ENCODE data around the gene GOLGA1.
"Not testable (repeated sequence)": the region's sequence is repeated elsewhere in the genome, so short reads cannot be mapped to it uniquely, and the experiment has no call there.

GOLGA1 gene

GRCh38 chr9:124940894-124941678, at the start of gene GOLGA1:
TSS of gene GOLGA1 (minus strand) at chr9:124941083. CDS start at chr9:124938711, 2,372 bp downstream.
- peak; percentile 96 for DNase-seq

GRCh38 chr9:124983698-124984097, 42.8 kb upstream of the GOLGA1 start:
- DNase-seq, result no peak

GRCh38 chr9:124980431-124980830, 39.5 kb upstream of the GOLGA1 start:
- DNase-seq, result no peak

GRCh38 chr9:124975131-124975530, 34.2 kb upstream of the GOLGA1 start:
- no peak for DNase-seq

GRCh38 chr9:124973807-124974206, 32.9 kb upstream of the GOLGA1 start:
- peak; percentile 93 for DNase-seq

- DNase-seq, result no peak
Measured at GRCh38 chr9:124972241-124972770, 31.4 kb upstream of the GOLGA1 start.

GRCh38 chr9:124969401-124969800, 28.5 kb upstream of the GOLGA1 start:
- DNase-seq, result peak; percentile 27

GRCh38 chr9:124968238-124968637, 27.4 kb upstream of the GOLGA1 start:
- no peak for DNase-seq

- peak; percentile 67 for DNase-seq
Measured at GRCh38 chr9:124965775-124966568, 25.1 kb upstream of the GOLGA1 start.

GRCh38 chr9:124964604-124965003, 23.7 kb upstream of the GOLGA1 start:
- DNase-seq, result peak; percentile 75

GRCh38 chr9:124964056-124964455, 23.2 kb upstream of the GOLGA1 start:
- DNase-seq, result no peak

- DNase-seq, result no peak
Measured at GRCh38 chr9:124960409-124960752, 19.5 kb upstream of the GOLGA1 start.

GRCh38 chr9:124959671-124960408, 19.0 kb upstream of the GOLGA1 start:
- DNase-seq, result not testable (repeated sequence)

GRCh38 chr9:124954255-124954654, 13.4 kb upstream of the GOLGA1 start:
- DNase-seq, result no peak

GRCh38 chr9:124950050-124950718, 9.3 kb upstream of the GOLGA1 start:
- no peak for DNase-seq

- DNase-seq, result no peak
Measured at GRCh38 chr9:124949387-124949786, 8.5 kb upstream of the GOLGA1 start.

- DNase-seq, result no peak
Measured at GRCh38 chr9:124947727-124948391, 7.0 kb upstream of the GOLGA1 start.

GRCh38 chr9:124946167-124946566, 5.3 kb upstream of the GOLGA1 start:
- no peak for DNase-seq

GRCh38 chr9:124941679-124942561, 1.0 kb upstream of the GOLGA1 start:
- DNase-seq, result peak; percentile 85

- DNase-seq, result no peak
Measured at GRCh38 chr9:124940521-124940893, 376 bp downstream of the GOLGA1 start.

- DNase-seq, result peak; percentile 17
Measured at GRCh38 chr9:124939944-124940343, 939 bp downstream of the GOLGA1 start.
